Loucy (cell line): ENCODE data around the gene DMP1.

Experiments
- CTCF ChIP-seq: fragments of 200-600 bp; sonication (generic); conservative IDR thresholded peaks from 2 replicates; pipeline ENCODE4 v1.5.1; 2014; ENCODE audit warnings: mild to moderate bottlenecking, antibody characterized with exemption, low read length
- EZH2phosphoT487 ChIP-seq: fragments of 200-600 bp; IDR thresholded peaks from 2 replicates; pipeline ENCODE4 v1.6.1; 2018; ENCODE audit warnings: antibody characterized with exemption, mild to moderate bottlenecking, moderate library complexity, borderline replicate concordance

GRCh38 chr4:87651941-87652340 is 1.9 kb downstream of the DMP1 start:
- TF ChIP-seq CTCF (no peak), EZH2phosphoT487 (no peak)
